ENCODE results near the gene MEIS1. TPM values are rescaled to one million over a fixed set of nuclear protein-coding genes. Genes with fewer than 3 reads are reported as not detected.

The MEIS1 gene
- total and polyA plus RNA-seq, 12 donors: 24.8 to 63.8 (median 38.6) TPM

DNA sequence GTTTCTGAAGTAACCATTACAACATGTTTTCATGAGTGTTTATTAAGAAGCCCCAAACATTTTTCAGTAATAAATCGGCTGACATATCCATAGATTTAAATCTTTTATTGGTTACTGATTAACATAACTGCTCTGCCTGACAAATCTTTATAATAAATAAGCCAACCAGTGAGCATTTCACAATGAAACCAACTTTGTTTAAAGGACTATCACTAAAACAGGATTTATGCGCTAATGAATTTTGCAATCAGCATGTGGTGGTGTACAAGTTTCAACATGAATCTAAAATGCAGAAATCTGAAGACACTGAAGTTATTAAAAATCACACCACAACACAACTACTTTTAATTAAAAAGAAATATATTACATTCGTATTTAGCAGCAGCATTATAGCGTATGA lies 166.7 kb downstream of the MEIS1 start:
- intact Hi-C loops (cut with DNase I): no loop called here
- Histone ChIP-seq H3K4me3 (no peak overlapping the region), H3K9me3 (peaks cover 0 to 6% (median 0%) of the 10 kb centered on the region in 11 donors), H3K27ac (no peak overlapping the region), H3K27me3 (peaks cover 0 to 15% (median 5%) of the 10 kb centered on the region in 7 donors), H3K4me1 (no peaks in the 10 kb centered on the region), H3K36me3 (no peaks in the 10 kb centered on the region)
- no peak for DNase-seq
- no peak for TF ChIP-seq CTCF (IDR thresholded peaks at IDR 0.05)
- ATAC-seq: no peak
- WGBS, 2 donors: 57 to 68% methylated on average over 4 of the region's 4 CpGs

DNA sequence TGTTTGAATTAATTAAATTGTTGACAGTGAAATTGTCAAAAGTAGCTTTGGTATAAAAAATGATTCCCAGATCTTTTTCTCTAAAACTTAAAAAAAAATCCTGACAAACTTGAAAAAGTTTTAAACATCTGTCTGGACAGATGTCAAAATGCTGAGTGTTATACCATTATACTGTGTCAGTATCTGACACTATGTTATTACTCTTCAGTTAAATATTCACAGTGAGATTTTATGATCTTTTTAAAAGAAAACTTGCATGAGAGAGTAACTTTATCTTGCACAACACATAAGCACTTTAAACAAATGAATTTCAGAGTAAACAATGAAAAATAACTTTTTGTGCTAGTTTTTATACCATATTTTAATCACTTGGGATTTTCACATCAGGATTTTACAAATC lies 167.4 kb downstream of the MEIS1 start:
- Histone ChIP-seq H3K9me3 (peaks cover 0 to 6% (median 0%) of the 10 kb centered on the region in 11 donors), H3K36me3 (no peaks in the 10 kb centered on the region), H3K4me3 (no peak overlapping the region), H3K27ac (no peak overlapping the region), H3K4me1 (no peaks in the 10 kb centered on the region), H3K27me3 (peaks cover 0 to 11% (median 5%) of the 10 kb centered on the region in 7 donors)
- intact Hi-C loops (cut with DNase I): no loop called here
- DNase-seq: no peak
- no peak for TF ChIP-seq CTCF (IDR thresholded peaks at IDR 0.05)
- no peak for ATAC-seq

GRCh38 chr2:66604326-66604725 lies 169.4 kb downstream of the MEIS1 start:
- no peaks in the 10 kb centered on the region for H3K9me3 ChIP-seq
- no peak for TF ChIP-seq CTCF (IDR thresholded peaks at IDR 0.05)
- DNase-seq: no peak
- no peak for ATAC-seq
- WGBS, 2 donors: 72 to 80% methylated on average over 2 of the region's 2 CpGs
- H3K27ac ChIP-seq: no peak overlapping the region
- no peaks in the 10 kb centered on the region for H3K36me3 ChIP-seq
- intact Hi-C loops (cut with DNase I): no loop called here
- H3K4me1 ChIP-seq: no peaks in the 10 kb centered on the region
- H3K27me3 ChIP-seq: peaks cover 0 to 10% (median 5%) of the 10 kb centered on the region in 7 donors
- H3K4me3 ChIP-seq: no peak overlapping the region

DNA sequence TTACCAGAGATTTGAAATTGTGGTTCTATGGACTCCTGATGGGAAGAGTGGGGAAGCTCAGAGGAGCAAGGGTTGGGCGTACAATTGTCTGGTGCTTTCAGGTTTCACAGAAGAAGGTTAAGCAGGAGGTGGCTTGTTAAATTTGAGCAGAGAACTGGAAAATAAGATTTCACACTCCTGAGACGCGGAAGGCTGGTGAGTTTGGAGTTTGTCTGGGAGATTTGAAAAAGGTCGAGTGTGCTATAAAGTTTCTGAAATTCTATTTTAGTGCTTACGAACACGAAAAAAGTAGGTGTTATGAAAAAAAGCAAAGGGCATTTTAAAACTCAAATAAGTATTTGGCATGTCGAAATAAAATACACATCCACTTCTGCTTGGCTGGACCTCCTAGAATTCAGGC lies 170.1 kb downstream of the MEIS1 start:
- ATAC-seq (no peak), DNase-seq (no peak)
- intact Hi-C loops (cut with DNase I): no loop called here
- Histone ChIP-seq H3K9me3 (no peaks in the 10 kb centered on the region), H3K4me3 (no peak overlapping the region), H3K27ac (no peak overlapping the region), H3K27me3 (peaks cover 0 to 8% (median 0%) of the 10 kb centered on the region in 7 donors), H3K4me1 (no peaks in the 10 kb centered on the region), H3K36me3 (no peaks in the 10 kb centered on the region)
- 94 to 96% methylated on average over 7 of the region's 7 CpGs for WGBS, 2 donors
- TF ChIP-seq CTCF (IDR thresholded peaks at IDR 0.05): no peak
